Astrocyte of the hippocampus (primary cell): ENCODE data around the gene PTPN6.

Experiments used
- DNase-seq: peaks from one replicate; pipeline ENCODE4 v3.0.0; 2011; ENCODE audit warnings: low read depth, low spot score

PTPN6 gene

GRCh38 chr12:6956021-6956727 is 5.0 kb downstream of the PTPN6 start:
- DNase-seq: no peak

- DNase-seq: no peak
These were observed 6.1 kb downstream of the PTPN6 start for GRCh38 chr12:6957151-6957701.

GRCh38 chr12:6957741-6958608 is 6.8 kb downstream of the PTPN6 start:
- no peak for DNase-seq

- no peak for DNase-seq
These were observed 7.5 kb downstream of the PTPN6 start for GRCh38 chr12:6958609-6959057.

- no peak for DNase-seq
These were observed 8.1 kb downstream of the PTPN6 start for GRCh38 chr12:6959058-6959804.

- no peak for DNase-seq
These were observed 8.8 kb downstream of the PTPN6 start for GRCh38 chr12:6959805-6960592.

GRCh38 chr12:6960593-6961277 is 9.6 kb downstream of the PTPN6 start:
- DNase-seq: no peak

DNA sequence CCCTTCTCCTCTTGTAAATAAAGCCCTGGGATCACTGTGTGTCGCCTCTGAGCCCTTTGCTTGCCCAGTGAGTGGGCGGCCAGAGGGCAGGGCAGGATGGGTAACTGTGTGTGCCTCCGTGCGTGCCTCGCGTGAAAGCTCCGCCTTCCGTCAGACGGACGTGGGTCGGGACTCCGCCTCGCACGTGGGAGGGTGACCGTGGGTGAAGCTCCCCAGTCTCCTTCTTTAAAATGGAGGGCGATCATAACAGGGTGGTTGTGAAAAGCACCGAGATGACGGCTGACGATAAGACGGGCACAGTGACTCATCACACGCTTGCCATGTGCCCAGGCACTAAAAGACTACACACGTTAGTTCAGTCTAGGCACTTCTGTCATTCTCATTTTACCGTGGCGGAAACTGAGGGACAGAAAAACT is 10.1 kb downstream of the PTPN6 start:
- DNase-seq: peak; percentile 30

DNA sequence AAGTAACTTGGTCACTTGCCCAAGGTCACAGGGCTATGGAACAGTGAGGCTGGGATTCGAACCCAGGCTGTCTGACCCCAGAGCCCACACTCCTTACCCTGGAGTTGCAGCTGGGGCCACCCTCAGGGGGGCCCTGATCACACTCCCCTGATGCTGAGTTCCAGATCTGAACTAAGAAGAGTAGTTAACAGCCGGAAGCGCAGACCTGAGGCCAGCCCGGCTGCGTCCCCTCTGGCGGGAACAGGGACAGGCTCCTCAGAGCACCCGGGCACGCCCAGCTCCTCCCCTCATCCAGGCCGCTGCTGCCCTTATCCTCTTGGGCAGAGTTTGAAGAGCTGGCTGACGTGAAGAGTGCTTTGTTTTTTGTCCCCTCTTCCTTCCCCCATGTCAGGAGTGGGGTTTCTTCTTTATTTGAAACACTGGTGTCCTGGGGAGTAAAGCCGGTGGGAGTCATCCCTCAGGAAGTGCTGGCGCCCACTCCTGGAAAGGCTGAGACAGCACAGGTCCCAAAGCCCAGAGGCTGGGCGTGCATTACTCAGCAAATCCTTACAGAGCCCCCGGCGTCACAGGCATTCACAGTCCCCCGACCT is 10.6 kb downstream of the PTPN6 start:
- DNase-seq: peak; percentile 90

DNA sequence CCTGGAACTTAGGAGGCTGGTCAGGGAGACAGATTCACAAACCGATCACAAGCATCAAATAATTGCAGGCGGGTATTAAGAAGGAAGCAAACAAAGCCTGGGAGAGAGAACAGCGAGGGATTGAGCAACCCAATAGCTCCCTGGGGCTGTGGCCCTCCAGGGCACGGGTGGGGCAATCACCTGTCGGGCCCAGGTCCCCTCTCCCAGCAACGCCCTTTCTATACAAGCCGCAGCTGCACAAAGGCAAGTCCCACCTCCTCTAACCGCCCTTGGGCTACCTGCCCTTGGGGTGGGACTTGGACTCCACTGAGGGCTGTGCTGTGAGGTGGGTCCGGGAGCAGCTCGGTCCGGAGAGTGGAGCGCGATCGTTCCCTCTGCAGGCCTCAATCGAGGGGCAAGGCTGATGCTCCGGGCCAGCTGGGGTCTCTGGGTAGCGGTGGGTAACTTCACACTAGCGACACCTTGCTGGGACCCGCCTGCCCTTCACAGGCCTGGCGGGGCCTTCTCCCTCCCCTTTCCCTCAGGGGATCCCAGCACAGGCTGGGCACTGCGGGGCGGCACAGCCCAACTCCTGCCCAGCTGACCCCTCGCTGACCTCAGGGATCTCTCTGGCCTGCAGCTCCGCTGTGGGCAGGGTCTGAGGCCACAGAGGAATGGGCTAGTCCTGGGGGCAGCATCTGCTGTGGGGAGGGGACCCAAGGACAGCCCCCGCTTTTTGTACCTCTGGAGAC is 11.3 kb downstream of the PTPN6 start:
- DNase-seq: no peak

- no peak for DNase-seq
These were observed 12.0 kb downstream of the PTPN6 start for GRCh38 chr12:6963016-6963731.

- no peak for DNase-seq
These were observed 12.7 kb downstream of the PTPN6 start for GRCh38 chr12:6963791-6964413.

DNA sequence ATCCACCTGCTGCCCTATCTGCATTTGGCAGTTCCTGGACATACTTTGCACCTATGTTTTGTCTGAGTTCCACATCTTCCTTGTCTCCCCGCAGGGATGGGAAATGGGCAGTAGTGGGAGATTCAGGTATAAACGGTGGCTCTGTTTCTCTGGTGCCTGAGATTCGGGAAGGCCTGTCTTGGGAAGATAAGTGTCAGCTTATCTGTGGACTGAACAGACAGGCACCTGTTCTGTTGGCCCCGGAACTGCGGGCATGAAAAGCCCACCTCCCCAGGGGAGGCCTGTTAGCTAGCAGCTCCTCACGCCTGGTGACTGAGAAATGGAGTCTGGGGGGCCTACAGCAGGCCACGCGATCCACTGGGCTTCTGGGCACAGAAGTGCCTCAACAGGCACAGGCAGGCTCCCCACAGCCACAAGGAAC is 13.5 kb downstream of the PTPN6 start:
- DNase-seq: no peak

- DNase-seq: peak; percentile 93
These were observed 14.0 kb downstream of the PTPN6 start for GRCh38 chr12:6965026-6965661.

DNA sequence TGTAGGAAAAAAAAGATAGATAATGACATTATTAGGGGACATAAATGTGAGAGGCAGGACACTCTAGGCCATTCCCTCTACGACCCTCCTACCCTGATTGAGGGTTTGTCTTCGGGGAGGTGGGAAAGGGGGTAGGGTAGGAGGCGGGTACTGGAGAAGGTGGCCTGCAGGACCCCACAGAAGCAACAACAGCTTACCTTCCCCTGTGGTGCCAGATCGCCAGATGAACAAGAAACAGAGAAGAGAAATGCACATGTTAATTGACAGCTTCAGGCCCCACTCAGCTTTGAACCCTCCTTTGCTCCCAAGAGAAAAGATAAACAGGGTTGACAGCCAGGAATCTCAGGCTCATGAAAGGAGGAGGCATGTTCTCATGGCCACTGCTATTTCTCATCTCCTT is 14.6 kb downstream of the PTPN6 start:
- DNase-seq: no peak

DNA sequence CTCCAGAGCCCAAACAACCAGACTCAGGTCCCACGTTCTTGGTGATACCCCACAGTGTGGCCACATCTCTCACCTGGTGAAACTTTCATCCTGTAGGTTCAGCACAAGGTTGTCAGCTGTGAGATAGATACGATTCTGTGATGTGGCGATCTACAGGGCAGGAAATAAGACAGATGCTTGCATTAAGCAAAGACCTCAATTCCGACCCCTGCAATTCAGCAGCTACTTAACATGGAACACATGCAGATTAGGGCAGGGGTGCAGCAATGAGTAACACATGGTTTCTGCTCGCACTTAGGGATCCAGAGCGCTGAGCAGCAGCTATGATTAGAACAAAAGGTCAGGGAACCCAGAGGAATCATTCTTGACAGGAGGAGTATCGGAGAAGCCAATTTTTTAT is 15.2 kb downstream of the PTPN6 start:
- no peak for DNase-seq

- no peak for DNase-seq
These were observed 16.5 kb downstream of the PTPN6 start for GRCh38 chr12:6967651-6968100.

GRCh38 chr12:6968426-6968825 is 17.3 kb downstream of the PTPN6 start:
- no peak for DNase-seq
